H9 (cell line): ENCODE data around the gene FBXO2. TPM values are rescaled to one million over a fixed set of nuclear protein-coding genes. Genes with fewer than 3 reads are reported as not detected.

ENCODE experiments used
- DNase-seq: peaks from one replicate; pipeline ENCODE4 v3.0.0-alpha.2; 2017
- H2AFZ ChIP-seq: one replicate; pipeline ENCODE4 v1.6.1; 2013; ENCODE audit warnings: mild to moderate bottlenecking, low read length, control low read depth, moderate library complexity
- H2AK5ac ChIP-seq: 2 replicates; pipeline ENCODE4 v1.6.1; 2013; ENCODE audit warnings: low read length, control low read depth, mixed read lengths; ENCODE audit not compliant: insufficient read length
- H2BK120ac ChIP-seq: one replicate; pipeline ENCODE4 v1.6.1; 2013; ENCODE audit warnings: low read depth, mild to moderate bottlenecking, low read length, control low read depth, inconsistent platforms; ENCODE audit not compliant: poor library complexity, severe bottlenecking
- H2BK12ac ChIP-seq: 2 replicates; pipeline ENCODE4 v1.6.1; 2013; ENCODE audit warnings: low read length, control low read depth, mixed read lengths, low read depth; ENCODE audit not compliant: insufficient read length
- H2BK15ac ChIP-seq: 2 replicates; pipeline ENCODE4 v1.6.1; 2013; ENCODE audit warnings: low read depth, low read length, control low read depth
- H2BK20ac ChIP-seq: one replicate; pipeline ENCODE4 v1.6.1; 2013; ENCODE audit warnings: low read depth, mild to moderate bottlenecking, low read length, control low read depth, inconsistent platforms; ENCODE audit not compliant: poor library complexity, severe bottlenecking
- H2BK5ac ChIP-seq: 2 replicates; pipeline ENCODE4 v1.6.1; 2013; ENCODE audit warnings: low read length, control low read depth, mixed read lengths; ENCODE audit not compliant: insufficient read length
- H3K14ac ChIP-seq: 2 replicates; pipeline ENCODE4 v1.6.1; 2013; ENCODE audit warnings: low read length, control low read depth; ENCODE audit not compliant: insufficient read depth
- H3K18ac ChIP-seq: 2 replicates; pipeline ENCODE4 v1.6.1; 2013; ENCODE audit warnings: low read depth, mild to moderate bottlenecking, mixed read lengths, low read length, control low read depth; ENCODE audit not compliant: insufficient read length
- H3K23ac ChIP-seq: 2 replicates; pipeline ENCODE4 v1.6.1; 2013; ENCODE audit warnings: low read length, control low read depth, mixed read lengths, low read depth; ENCODE audit not compliant: insufficient read length
- H3K23me2 ChIP-seq: 2 replicates; pipeline ENCODE4 v1.6.1; 2013; ENCODE audit warnings: low read depth, mild to moderate bottlenecking, mixed read lengths, low read length, control low read depth; ENCODE audit not compliant: insufficient read length, poor library complexity, severe bottlenecking
- H3K27ac ChIP-seq: 2 replicates; pipeline ENCODE4 v1.5.1; 2013; ENCODE audit warnings: low read length, control low read depth, mixed read lengths, low read depth; ENCODE audit not compliant: insufficient read length
- H3K27me3 ChIP-seq: 2 replicates; pipeline ENCODE4 v1.6.1; 2013; ENCODE audit warnings: low read length, control low read depth, inconsistent platforms; ENCODE audit not compliant: insufficient read depth
- H3K4ac ChIP-seq: 2 replicates; pipeline ENCODE4 v1.6.1; 2013; ENCODE audit warnings: low read depth, mild to moderate bottlenecking, control low read depth, inconsistent platforms, low read length, moderate library complexity
- H3K4me1 ChIP-seq: 2 replicates; pipeline ENCODE4 v1.6.1; 2013; ENCODE audit warnings: low read length, control low read depth, inconsistent platforms; ENCODE audit not compliant: insufficient read depth
- H3K4me2 ChIP-seq: 2 replicates; pipeline ENCODE4 v1.6.1; 2013; ENCODE audit warnings: low read length, control low read depth, mixed read lengths; ENCODE audit not compliant: insufficient read length, insufficient read depth
- H3K56ac ChIP-seq: 2 replicates; pipeline ENCODE4 v1.6.1; 2013; ENCODE audit warnings: low read depth, mild to moderate bottlenecking, mixed read lengths, low read length, control low read depth; ENCODE audit not compliant: insufficient read length
- H3K79me1 ChIP-seq: 2 replicates; pipeline ENCODE4 v1.6.1; 2013; ENCODE audit warnings: low read depth, mild to moderate bottlenecking, moderate library complexity, low read length, control low read depth, inconsistent platforms; ENCODE audit not compliant: insufficient read depth, poor library complexity, severe bottlenecking
- H3K79me2 ChIP-seq: 2 replicates; pipeline ENCODE4 v1.6.1; 2013; ENCODE audit warnings: low read length, control low read depth, inconsistent platforms; ENCODE audit not compliant: insufficient read depth
- H3K9ac ChIP-seq: 2 replicates; pipeline ENCODE4 v1.6.1; 2013; ENCODE audit warnings: low read length, control low read depth, mixed read lengths; ENCODE audit not compliant: insufficient read length; ENCODE audit errors: extremely low read depth
- H3K9me3 ChIP-seq: one replicate; pipeline ENCODE4 v1.6.1; 2013; ENCODE audit warnings: low read depth, low read length, inconsistent platforms; ENCODE audit not compliant: control insufficient read depth
- H3T11ph ChIP-seq: one replicate; pipeline ENCODE4 v1.6.1; 2013; ENCODE audit warnings: mild to moderate bottlenecking, low read length, control low read depth, inconsistent platforms
- H4K20me1 ChIP-seq: one replicate; pipeline ENCODE4 v1.6.1; 2013; ENCODE audit not compliant: control insufficient read depth, insufficient read length, insufficient read depth
- H4K5ac ChIP-seq: 2 replicates; pipeline ENCODE4 v1.6.1; 2013; ENCODE audit warnings: low read depth, mild to moderate bottlenecking, mixed read lengths, low read length, control low read depth; ENCODE audit not compliant: insufficient read length
- H4K8ac ChIP-seq: replicated peaks from 2 replicates; pipeline ENCODE4 v1.6.1; 2013; ENCODE audit warnings: low read length, control low read depth, mixed read lengths, low read depth; ENCODE audit not compliant: insufficient read length
- H4K91ac ChIP-seq: 2 replicates; pipeline ENCODE4 v1.6.1; 2013; ENCODE audit warnings: low read depth, mild to moderate bottlenecking, moderate library complexity, mixed read lengths, low read length, control low read depth; ENCODE audit not compliant: insufficient read length
- H3K27ac Mint-ChIP-seq, 3 experiments: 2 replicates in 2 of 3; 3 replicates in 1 of 3; pipeline ENCODE4 v1.8.0; 2020 to 2021; ENCODE audit warnings: mixed read lengths in 3 of 3, mild to moderate bottlenecking in 1 of 3, moderate library complexity in 1 of 3
- H3K27me3 Mint-ChIP-seq: 2 replicates; pipeline ENCODE4 v1.8.0; 2021; ENCODE audit warnings: low read depth, mild to moderate bottlenecking, moderate library complexity, mixed read lengths
- H3K36me3 Mint-ChIP-seq, 3 experiments: 2 replicates in 2 of 3; 3 replicates in 1 of 3; pipeline ENCODE4 v1.8.0; 2020 to 2021; ENCODE audit warnings: low read depth in 3 of 3, mixed read lengths in 3 of 3; ENCODE audit not compliant: insufficient read depth in 1 of 3
- H3K4me1 Mint-ChIP-seq, 2 experiments: 2 replicates each; pipeline ENCODE4 v1.8.0; 2020; ENCODE audit warnings: mixed read lengths in 2 of 2
- H3K4me3 Mint-ChIP-seq, 2 experiments: 2 replicates in 1 of 2; 3 replicates in 1 of 2; pipeline ENCODE4 v1.8.0; 2020 to 2021; ENCODE audit warnings: mild to moderate bottlenecking in 2 of 2, mixed read lengths in 2 of 2, moderate library complexity in 1 of 2
- H3K9me3 Mint-ChIP-seq, 2 experiments: 2 replicates in 1 of 2; 3 replicates in 1 of 2; pipeline ENCODE4 v1.8.0; 2020; ENCODE audit warnings: mild to moderate bottlenecking in 2 of 2, mixed read lengths in 2 of 2, moderate library complexity in 1 of 2
- WGBS: extraction: QIAGEN DNeasy Blood & Tissue Kit; methylation state at CpG from one replicate; pipeline ENCODE4 v1.1.7; 2013; ENCODE audit warnings: missing lambda C conversion rate, low lambda C conversion rate, mixed read lengths; ENCODE audit not compliant: insufficient read length; ENCODE audit errors: extremely low coverage; 5-methylcytosine and 5-hydroxymethylcytosine counted together
- total RNA-seq: library from RNA; stranded (reverse); gene quantifications from 2 replicates; pipeline ENCODE4 v1.2.1, GENCODE V29; 2021
- TF ChIP-seq, protein P1 (sequence below): fragments of 200-600 bp; sonication (generic); conservative IDR thresholded peaks from 3 replicates; pipeline ENCODE4 v1.8.0; 2021; ENCODE audit warnings: antibody characterized with exemption, mild to moderate bottlenecking

The FBXO2 gene
- total RNA-seq, 1 experiment from 2014 or later, result 28.9 TPM

DNA sequence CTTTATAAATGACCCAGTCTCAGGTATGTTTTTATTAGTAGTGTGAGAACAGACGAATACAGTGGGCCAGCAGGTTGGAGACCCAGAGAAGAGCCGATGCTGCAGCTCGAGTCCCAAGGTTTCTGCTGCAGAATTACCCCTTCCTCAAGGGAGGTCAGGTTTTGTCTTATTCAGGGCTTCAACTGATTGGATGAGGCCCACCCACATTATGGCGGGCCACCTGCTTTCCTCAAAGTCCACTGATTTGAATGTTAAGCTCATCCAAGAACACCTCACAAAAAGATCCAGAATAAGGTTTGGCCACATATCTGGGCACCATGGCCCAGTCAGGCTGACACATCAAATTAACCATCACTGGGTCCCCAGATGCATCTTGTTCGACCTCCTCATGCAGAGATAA is 40.9 kb downstream of the FBXO2 start:
- no peak overlapping the region for H2BK5ac ChIP-seq
- H3K56ac ChIP-seq, result no peak overlapping the region
- H3K9me3 Mint-ChIP-seq, result no peaks in the 10 kb centered on the region; a peak in 3 of 5 replicates
- H2BK20ac ChIP-seq, result no peak overlapping the region
- no peak overlapping the region for H3K14ac ChIP-seq
- H4K20me1 ChIP-seq, result no peaks in the 10 kb centered on the region
- H4K8ac ChIP-seq, result no peak overlapping the region
- H3T11ph ChIP-seq, result no peak overlapping the region
- no peak overlapping the region for H3K18ac ChIP-seq
- no peaks in the 10 kb centered on the region for H3K36me3 Mint-ChIP-seq
- no peaks in the 10 kb centered on the region for H3K9me3 ChIP-seq
- H3K79me1 ChIP-seq, result no peaks in the 10 kb centered on the region
- H3K27me3 ChIP-seq, result no peaks in the 10 kb centered on the region
- no peak overlapping the region for H3K4me2 ChIP-seq
- no peak overlapping the region for H3K23ac ChIP-seq
- H3K4me1 ChIP-seq, result no peaks in the 10 kb centered on the region
- no peak overlapping the region for H3K4ac ChIP-seq
- peaks cover 4 to 11% of the 10 kb centered on the region in 2 experiments for H3K4me1 Mint-ChIP-seq
- H4K5ac ChIP-seq, result no peak overlapping the region
- TF ChIP-seq, protein P1, sequence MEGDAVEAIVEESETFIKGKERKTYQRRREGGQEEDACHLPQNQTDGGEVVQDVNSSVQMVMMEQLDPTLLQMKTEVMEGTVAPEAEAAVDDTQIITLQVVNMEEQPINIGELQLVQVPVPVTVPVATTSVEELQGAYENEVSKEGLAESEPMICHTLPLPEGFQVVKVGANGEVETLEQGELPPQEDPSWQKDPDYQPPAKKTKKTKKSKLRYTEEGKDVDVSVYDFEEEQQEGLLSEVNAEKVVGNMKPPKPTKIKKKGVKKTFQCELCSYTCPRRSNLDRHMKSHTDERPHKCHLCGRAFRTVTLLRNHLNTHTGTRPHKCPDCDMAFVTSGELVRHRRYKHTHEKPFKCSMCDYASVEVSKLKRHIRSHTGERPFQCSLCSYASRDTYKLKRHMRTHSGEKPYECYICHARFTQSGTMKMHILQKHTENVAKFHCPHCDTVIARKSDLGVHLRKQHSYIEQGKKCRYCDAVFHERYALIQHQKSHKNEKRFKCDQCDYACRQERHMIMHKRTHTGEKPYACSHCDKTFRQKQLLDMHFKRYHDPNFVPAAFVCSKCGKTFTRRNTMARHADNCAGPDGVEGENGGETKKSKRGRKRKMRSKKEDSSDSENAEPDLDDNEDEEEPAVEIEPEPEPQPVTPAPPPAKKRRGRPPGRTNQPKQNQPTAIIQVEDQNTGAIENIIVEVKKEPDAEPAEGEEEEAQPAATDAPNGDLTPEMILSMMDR, result no peak
- H2BK120ac ChIP-seq, result no peak overlapping the region
- no CpG with 5 or more reads among the region's 5 CpGs for WGBS
- no peak overlapping the region for H3K4me3 Mint-ChIP-seq
- H2BK15ac ChIP-seq, result no peak overlapping the region
- H3K9ac ChIP-seq, result no peak overlapping the region
- H3K27me3 Mint-ChIP-seq, result peaks cover 4% of the 10 kb centered on the region
- peak overlapping the region in 1 of 3 experiments; percentile 8; a peak in 1 of 7 replicates for H3K27ac Mint-ChIP-seq
- no peak for DNase-seq
- no peak overlapping the region for H2AK5ac ChIP-seq
- H3K27ac ChIP-seq, result no peak overlapping the region
- H3K23me2 ChIP-seq, result peaks cover 2% of the 10 kb centered on the region
- H2AFZ ChIP-seq, result no peak overlapping the region
- no peak overlapping the region for H4K91ac ChIP-seq
- no peak overlapping the region for H2BK12ac ChIP-seq
- no peaks in the 10 kb centered on the region for H3K79me2 ChIP-seq
